ENCODE measurements around the gene CEP41. TPM values are rescaled to one million over a fixed set of nuclear protein-coding genes. Genes with fewer than 3 reads are reported as not detected.

Gene CEP41
- total and polyA plus RNA-seq, 2 experiments from 2014 or later, result 5.5 to 17.2 TPM

- Histone ChIP-seq H3K4me2 (peak overlapping the region; percentile 34), H3K27ac (peak overlapping the region; percentile 82)
These were observed 89.6 kb downstream of the CEP41 start for GRCh38 chr7:130350945-130351790.

GRCh38 chr7:130349911-130350782, 90.7 kb downstream of the CEP41 start:
- TF ChIP-seq EZH2 (IDR thresholded peaks at IDR 0.05; ENCODE audit: borderline replicate concordance) (no peak), EZH2phosphoT487 (IDR thresholded peaks at IDR 0.05; ENCODE audit: low read depth, severe bottlenecking, unreplicated experiment) (no peak), CTCF (IDR thresholded peaks at IDR 0.05; ENCODE audit: poor library complexity) (no peak)
- Histone ChIP-seq H3K9me3 (ENCODE audit: low read depth) (no peaks in the 10 kb centered on the region), H3K4me1 (ENCODE audit: insufficient read depth) (peaks cover 28% of the 10 kb centered on the region), H3K27me3 (no peaks in the 10 kb centered on the region), H3K36me3 (replicated peaks; ENCODE audit: insufficient read depth, low read depth) (no peaks in the 10 kb centered on the region), H3K4me3 (no peak overlapping the region), H4K20me1 (ENCODE audit: insufficient read depth, poor library complexity, severe bottlenecking) (no peaks in the 10 kb centered on the region), H3K9me2 (replicated peaks; ENCODE audit: insufficient read depth) (no peaks in the 10 kb centered on the region), H3K4me2 (peak overlapping the region; percentile 34), H3K27ac (peak overlapping the region; percentile 82), H3K79me2 (no peaks in the 10 kb centered on the region), H2AFZ (peak overlapping the region; percentile 26)
- 42% methylated on average over 16 of the region's 16 CpGs for WGBS (ENCODE audit: low lambda C conversion rate, missing lambda C conversion rate)
- no peak for DNase-seq (ENCODE audit: low spot score)

More at GRCh38 chr7:130350945-130351790, 89.6 kb downstream of the CEP41 start:
- H3K27me3 ChIP-seq, result no peaks in the 10 kb centered on the region
- no peaks in the 10 kb centered on the region for H3K9me3 ChIP-seq (ENCODE audit: low read depth)
- DNase-seq (ENCODE audit: low spot score), result no peak
- no peak for TF ChIP-seq EZH2phosphoT487 (IDR thresholded peaks at IDR 0.05; ENCODE audit: low read depth, severe bottlenecking, unreplicated experiment)
- peaks cover 36% of the 10 kb centered on the region for H3K4me1 ChIP-seq (ENCODE audit: insufficient read depth)
- H3K9me2 ChIP-seq (replicated peaks; ENCODE audit: insufficient read depth), result no peaks in the 10 kb centered on the region
- no peak overlapping the region for H3K4me3 ChIP-seq
- no peaks in the 10 kb centered on the region for H4K20me1 ChIP-seq (ENCODE audit: insufficient read depth, poor library complexity, severe bottlenecking)
- 42% methylated on average over 20 of the region's 20 CpGs for WGBS (ENCODE audit: low lambda C conversion rate, missing lambda C conversion rate)
- H2AFZ ChIP-seq, result peak overlapping the region; percentile 21
- H3K79me2 ChIP-seq, result no peaks in the 10 kb centered on the region
- no peaks in the 10 kb centered on the region for H3K36me3 ChIP-seq (replicated peaks; ENCODE audit: insufficient read depth, low read depth)

GRCh38 chr7:130346941-130347340, 93.9 kb downstream of the CEP41 start:
- no peak overlapping the region for H3K4me2 ChIP-seq
- DNase-seq (ENCODE audit: low spot score), result no peak

More at GRCh38 chr7:130346941-130347340, 93.9 kb downstream of the CEP41 start:
- no peaks in the 10 kb centered on the region for H3K9me3 ChIP-seq (ENCODE audit: low read depth)
- 86% methylated on average over 12 of the region's 12 CpGs for WGBS (ENCODE audit: low lambda C conversion rate, missing lambda C conversion rate)
- TF ChIP-seq EZH2 (IDR thresholded peaks at IDR 0.05; ENCODE audit: borderline replicate concordance) (no peak), EZH2phosphoT487 (IDR thresholded peaks at IDR 0.05; ENCODE audit: low read depth, severe bottlenecking, unreplicated experiment) (no peak), CTCF (IDR thresholded peaks at IDR 0.05; ENCODE audit: poor library complexity) (no peak)
- no peak overlapping the region for H3K27ac ChIP-seq
- no peaks in the 10 kb centered on the region for H3K9me2 ChIP-seq (replicated peaks; ENCODE audit: insufficient read depth)
- H3K4me3 ChIP-seq, result no peak overlapping the region
- H3K36me3 ChIP-seq (replicated peaks; ENCODE audit: insufficient read depth, low read depth), result no peaks in the 10 kb centered on the region
- no peaks in the 10 kb centered on the region for H4K20me1 ChIP-seq (ENCODE audit: insufficient read depth, poor library complexity, severe bottlenecking)
- no peaks in the 10 kb centered on the region for H3K27me3 ChIP-seq
- H3K79me2 ChIP-seq, result no peaks in the 10 kb centered on the region
- no peak overlapping the region for H2AFZ ChIP-seq
- H3K4me1 ChIP-seq (ENCODE audit: insufficient read depth), result peaks cover 19% of the 10 kb centered on the region

Measured in hepatocyte (in vitro differentiated cells).